K562 (cell line): ENCODE results near the gene GINS3. TPM values are rescaled to one million over a fixed set of nuclear protein-coding genes. Genes with fewer than 3 reads are reported as not detected.

ENCODE experiments used
- ARID3A ChIP-seq: IDR thresholded peaks from 2 replicates; pipeline ENCODE4 v1.6.1; 2012; ENCODE audit warnings: low read depth, low read length, improper control_type of control experiment, borderline replicate concordance
- BHLHE40 ChIP-seq: IDR thresholded peaks from 2 replicates; pipeline ENCODE4 v1.6.1; 2011; ENCODE audit warnings: low read length, improper control_type of control experiment
- CBFA2T2 ChIP-seq: fragments of 450-650 bp; conservative IDR thresholded peaks from 2 replicates; pipeline ENCODE4 v1.6.1; 2017; ENCODE audit warnings: mild to moderate bottlenecking
- FOXK2 ChIP-seq, 2 experiments: fragments of 450-650 bp; IDR thresholded peaks in 1 of 2; conservative IDR thresholded peaks in 1 of 2; 2 replicates each; pipeline ENCODE4 v1.6.1; 2016; ENCODE audit warnings: low read depth in 2 of 2, mild to moderate bottlenecking in 1 of 2
- KLF16 ChIP-seq: IDR thresholded peaks from 2 replicates; pipeline ENCODE4 v1.6.1; 2016; ENCODE audit warnings: antibody characterized with exemption
- MBD1 ChIP-seq: fragments of 250-450 bp; sonication (Bioruptor Pico); IDR thresholded peaks from 2 replicates; pipeline ENCODE4 v1.8.0; 2022; ENCODE audit warnings: inconsistent platforms
- MEIS2 ChIP-seq: fragments of 450-650 bp; IDR thresholded peaks from 2 replicates; pipeline ENCODE4 v1.6.1; 2014; ENCODE audit warnings: mild to moderate bottlenecking; ENCODE audit not compliant: partially characterized antibody
- MYBL2 ChIP-seq, 2 experiments: fragments of 450-650 bp in 1 of 2; sonication (generic) in 1 of 2; formaldehyde crosslinking in 1 of 2; IDR thresholded peaks; 2 replicates each; pipeline versions ENCODE4 v1.6.1 to v1.8.1; 2017 to 2022; ENCODE audit warnings: borderline replicate concordance in 1 of 2, inconsistent platforms in 1 of 2, low read depth in 1 of 2, mild to moderate bottlenecking in 1 of 2, missing genetic modification reagents in 1 of 2, moderate library complexity in 1 of 2
- RFX1 ChIP-seq: fragments of 450-650 bp; IDR thresholded peaks from 2 replicates; pipeline ENCODE4 v1.6.1; 2016; ENCODE audit warnings: mild to moderate bottlenecking, moderate library complexity
- RFX5 ChIP-seq: IDR thresholded peaks from 2 replicates; pipeline ENCODE4 v1.6.1; 2011; ENCODE audit warnings: low read depth, mild to moderate bottlenecking, improper control_type of control experiment, low read length
- RFX7 ChIP-seq: fragments of 250-450 bp; sonication (Bioruptor Pico); IDR thresholded peaks from 2 replicates; pipeline ENCODE4 v1.5.1; 2021; ENCODE audit warnings: mild to moderate bottlenecking
- TRIM24 ChIP-seq, 2 experiments: fragments of 450-650 bp; IDR thresholded peaks; 2 replicates each; pipeline ENCODE4 v1.6.1; 2016
- YBX1 ChIP-seq: fragments of 450-650 bp; IDR thresholded peaks from 2 replicates; pipeline ENCODE4 v1.7.1; 2016; ENCODE audit warnings: mild to moderate bottlenecking
- ZEB2 ChIP-seq: fragments of 450-650 bp; IDR thresholded peaks from 2 replicates; pipeline ENCODE4 v1.6.1; 2016
- ZNF124 ChIP-seq: sonication (generic); formaldehyde crosslinking; IDR thresholded peaks from 2 replicates; pipeline ENCODE4 v1.8.1; 2022; ENCODE audit warnings: missing genetic modification reagents
- ZNF318 ChIP-seq, 2 experiments: fragments of 450-650 bp; IDR thresholded peaks; 2 replicates each; pipeline ENCODE4 v1.6.1; 2016; ENCODE audit warnings: mild to moderate bottlenecking in 2 of 2, borderline replicate concordance in 1 of 2, low read depth in 1 of 2, moderate library complexity in 1 of 2
- polyA plus RNA-seq, 8 experiments: library from polyadenylated mRNA; depleted of rRNA in 4 of 8; stranded (reverse) in 5 of 8; unstranded in 3 of 8; fragments of >200 nt; fragmentation: Nextera tagmentation in 2 of 8; fragmentation: Illumina TruSeq in 1 of 8; extraction: Ambion mirVana in 2 of 8; extraction: Trizol in 1 of 8; gene quantifications; 2 replicates each; pipeline versions ENCODE4 v1.2.1 to v1.2.3, GENCODE V29; 2011 to 2014; ENCODE audit warnings: inconsistent platforms in 1 of 8, missing spikeins in 1 of 8
- total RNA-seq, 7 experiments: library from RNA; depleted of rRNA in 6 of 7; stranded (reverse); fragments of >200 nt in 6 of 7; fragmentation: Illumina TruSeq in 2 of 7; extraction: Trizol in 2 of 7; gene quantifications; 2 replicates each; pipeline versions ENCODE4 v1.2.1 to v1.2.3, GENCODE V29; 2011 to 2021; ENCODE audit warnings: low replicate concordance in 1 of 7

Gene GINS3
- total and polyA plus RNA-seq, 9 of the 15 experiments (the other 6 are each of a cell fraction or from before 2014, with no cell fraction given): 17.8 to 31.9 (median 25.4) TPM

- TF ChIP-seq ARID3A: no peak
- peak; percentile 76 for TF ChIP-seq ZEB2
- TF ChIP-seq ZNF124 (CRISPR knock-in tag): no peak
- peak; percentile 69 for TF ChIP-seq MEIS2
- TF ChIP-seq FOXK2 (conservative IDR thresholded peaks at IDR 0.05 in 1 of 2, IDR thresholded peaks at IDR 0.05 in 1 of 2; ENCODE audit: low read depth in 2 of 2): 0 out of 4 replicates have a peak, but pooled peaks of 1 of the 2 experiments have one; percentile 15
- TF ChIP-seq MBD1 (CRISPR knock-in tag): no peak
- TF ChIP-seq CBFA2T2: peak; percentile 87
- no peak for TF ChIP-seq YBX1
- no peak for TF ChIP-seq RFX7 (CRISPR knock-in tag)
- TF ChIP-seq BHLHE40: no peak
- TF ChIP-seq KLF16: peak; percentile 32; the same call in 1 of the 2 replicates
- TF ChIP-seq TRIM24 (IDR thresholded peaks at IDR 0.05): peak; percentile 86 to 92
- TF ChIP-seq RFX5: no peak
- no peak for TF ChIP-seq RFX1
- no peak for TF ChIP-seq ZNF318 (IDR thresholded peaks at IDR 0.05; ENCODE audit: borderline replicate concordance in 1 of 2, low read depth in 1 of 2)
- no peak for TF ChIP-seq MYBL2 (IDR thresholded peaks at IDR 0.05; ENCODE audit: low read depth)
- TF ChIP-seq MYBL2 (CRISPR knock-in tag; IDR thresholded peaks at IDR 0.05; ENCODE audit: borderline replicate concordance): no peak
These were observed 32.1 kb upstream of the GINS3 start (continued) for GRCh38 chr16:58360041-58360634.
